Measurements from ENCODE around the gene ABCB8.
A peak's percentile ranks its signal among the peaks of the same experiment; 100 is the strongest.

ABCB8 gene

DNA sequence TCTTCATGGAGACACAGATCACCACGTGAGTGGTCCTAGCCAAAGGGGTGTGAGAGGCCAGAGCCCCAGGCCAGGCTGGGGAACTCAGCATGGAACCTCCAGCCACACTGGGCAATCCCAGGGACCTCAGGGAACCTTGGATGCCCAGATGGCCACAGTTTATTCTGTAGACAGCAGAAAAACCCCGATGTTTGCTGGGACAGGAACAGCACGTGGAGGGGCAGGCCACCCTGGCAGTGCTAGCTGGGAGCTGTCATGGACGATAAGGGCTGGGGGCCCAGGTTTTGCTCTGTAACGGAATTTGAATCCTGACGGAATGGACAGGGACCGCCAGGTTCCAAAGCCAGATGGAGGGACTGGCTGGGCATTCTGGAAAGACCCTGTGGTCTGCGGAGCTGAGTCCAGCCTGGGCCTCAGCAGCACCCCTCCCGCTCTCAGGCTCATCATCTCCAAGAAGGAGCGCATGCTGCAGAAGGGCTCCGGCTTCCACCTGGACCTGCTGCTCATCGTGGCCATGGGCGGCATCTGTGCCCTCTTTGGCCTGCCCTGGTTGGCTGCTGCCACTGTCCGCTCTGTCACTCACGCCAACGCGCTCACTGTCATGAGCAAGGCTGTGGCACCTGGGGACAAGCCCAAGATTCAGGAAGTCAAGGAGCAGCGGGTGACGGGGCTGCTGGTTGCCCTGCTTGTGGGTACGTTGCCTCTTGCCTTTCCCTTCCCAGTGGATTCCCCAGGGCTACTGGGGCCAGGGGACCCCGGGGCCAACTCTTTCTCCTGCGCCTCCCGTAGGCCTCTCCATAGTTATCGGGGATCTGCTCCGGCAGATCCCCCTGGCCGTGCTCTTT, 46.8 kb downstream of the ABCB8 start:
- no peak for DNase-seq (ENCODE audit: low read depth)

GRCh38 chr7:151075662-151075971, 47.4 kb downstream of the ABCB8 start:
- DNase-seq (ENCODE audit: low read depth), result no peak

DNA sequence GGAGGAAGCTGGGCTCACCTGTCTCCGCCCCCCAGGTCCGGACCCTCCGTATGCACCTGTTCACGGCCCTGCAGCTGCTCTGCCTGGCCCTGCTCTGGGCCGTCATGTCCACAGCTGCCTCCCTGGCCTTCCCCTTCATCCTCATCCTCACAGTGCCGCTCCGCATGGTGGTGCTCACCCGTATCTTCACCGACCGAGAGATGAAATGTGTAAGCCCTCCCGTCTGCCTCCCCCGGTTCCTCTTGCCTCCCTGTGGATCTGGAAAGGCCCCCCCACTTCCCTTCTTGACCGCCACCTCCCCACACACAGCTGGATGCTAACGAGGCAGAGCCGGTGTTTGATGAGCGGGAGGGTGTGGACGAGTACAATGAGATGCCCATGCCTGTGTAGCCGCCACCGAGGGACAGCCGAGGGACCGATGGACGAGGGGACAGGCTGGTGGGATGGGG, 47.8 kb downstream of the ABCB8 start:
- no peak for DNase-seq (ENCODE audit: low read depth)

DNA sequence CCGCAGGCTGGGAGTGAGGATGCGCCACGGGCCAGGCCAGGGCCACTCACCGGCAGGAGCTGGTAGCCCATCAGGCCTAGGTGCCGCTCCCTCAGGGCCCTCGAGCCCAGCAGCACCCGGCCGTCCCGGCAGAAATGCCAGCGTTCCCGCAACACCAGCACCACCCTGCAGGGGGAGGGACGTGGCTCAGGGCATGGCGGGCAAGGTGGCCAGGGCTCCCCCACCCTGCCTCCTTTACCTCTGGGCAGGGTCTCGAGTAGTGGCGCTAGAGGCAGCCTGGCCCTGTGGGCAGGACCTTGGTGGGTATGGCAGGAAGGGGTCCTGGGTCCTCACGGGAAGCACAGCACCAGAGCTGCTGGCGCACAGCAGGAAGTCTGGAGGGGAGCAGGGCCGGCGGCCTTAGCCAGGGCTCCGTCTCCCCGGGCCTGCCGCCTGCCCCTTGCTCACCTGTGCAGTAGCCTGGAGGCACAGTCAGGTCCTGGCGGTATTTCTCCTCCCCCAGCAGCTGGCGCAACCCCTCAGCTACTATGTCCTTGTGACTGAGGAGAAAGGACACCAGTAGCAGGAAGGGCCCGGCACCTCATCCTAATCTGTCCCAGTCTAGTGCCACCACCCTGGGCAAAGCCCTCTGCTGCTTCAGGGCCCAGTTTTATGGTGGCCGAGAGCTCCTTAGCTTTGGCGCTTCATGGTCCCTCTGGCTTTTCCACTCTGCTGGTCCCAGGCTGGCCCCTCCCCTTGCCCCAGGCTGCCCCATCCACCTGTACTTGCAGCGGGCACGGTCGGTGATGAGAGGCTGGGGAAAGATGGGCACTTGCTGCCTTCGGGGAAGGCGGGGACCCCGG, 48.8 kb downstream of the ABCB8 start:
- no peak for DNase-seq (ENCODE audit: low read depth)

DNA sequence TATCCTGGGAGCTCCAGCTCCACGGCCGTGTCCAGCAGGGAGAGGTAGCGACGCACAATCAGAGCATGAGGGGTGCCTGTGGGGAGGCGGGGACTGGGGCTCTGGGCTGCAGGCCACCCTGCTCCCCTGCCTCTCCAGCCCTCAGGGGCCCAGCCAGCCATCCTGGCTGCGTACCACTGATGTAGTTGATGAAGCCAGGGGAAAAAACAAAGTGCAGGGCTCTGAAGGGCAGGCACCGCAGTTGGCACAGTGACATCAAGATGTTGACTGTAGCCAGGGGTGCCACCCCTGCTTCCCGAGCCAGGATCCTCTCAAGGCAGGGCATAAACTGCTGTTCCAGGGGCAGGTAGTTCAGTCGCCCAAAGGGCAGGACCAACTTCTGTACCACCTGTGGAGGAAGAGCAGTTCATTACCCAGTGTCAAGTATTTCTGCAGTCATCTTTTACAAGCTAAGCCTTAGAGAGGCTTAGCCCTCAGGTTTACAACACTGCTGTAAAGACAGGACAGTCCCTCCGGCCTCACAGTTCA, 49.5 kb downstream of the ABCB8 start:
- DNase-seq (ENCODE audit: low read depth), result no peak

DNA sequence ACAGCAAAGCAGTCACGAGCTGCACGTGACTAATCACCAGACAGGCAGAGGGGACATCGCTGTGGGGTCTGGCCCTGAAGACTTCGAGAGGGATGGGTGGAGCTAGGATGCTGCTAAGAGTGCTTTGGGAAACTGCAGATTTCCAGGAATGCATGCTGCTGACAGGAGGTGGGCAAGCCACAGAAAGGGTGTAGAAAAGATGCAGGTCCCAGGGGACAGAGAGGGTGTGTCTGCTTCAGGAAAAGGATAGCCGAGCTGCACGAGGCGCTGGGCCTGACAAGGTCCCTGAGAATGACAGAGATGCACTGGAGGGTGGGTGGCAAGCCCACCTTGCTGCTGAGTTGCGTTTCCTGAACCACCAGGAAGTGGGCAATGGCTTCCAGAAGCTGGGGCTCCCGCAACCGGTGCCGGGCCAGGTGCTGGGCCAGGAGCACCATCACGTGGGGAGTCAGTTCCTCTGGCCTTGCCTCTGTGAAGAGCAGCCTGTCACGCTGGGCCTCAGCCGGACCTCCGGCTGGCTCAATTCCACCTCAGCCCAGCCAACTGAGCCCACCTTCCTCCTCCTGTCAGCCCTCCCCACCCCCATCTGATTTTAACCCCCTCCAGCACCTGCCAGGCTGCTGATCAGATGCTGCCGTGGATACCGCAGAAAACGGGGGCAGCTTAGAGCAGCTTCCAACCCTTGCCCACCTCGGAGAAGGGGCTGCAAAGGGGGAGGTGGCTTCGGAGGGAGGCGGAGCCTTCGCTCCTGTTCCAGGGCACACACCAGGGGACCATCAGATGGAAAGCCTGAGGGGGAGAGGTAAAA, 50.2 kb downstream of the ABCB8 start:
- DNase-seq (ENCODE audit: low read depth), result no peak

DNA sequence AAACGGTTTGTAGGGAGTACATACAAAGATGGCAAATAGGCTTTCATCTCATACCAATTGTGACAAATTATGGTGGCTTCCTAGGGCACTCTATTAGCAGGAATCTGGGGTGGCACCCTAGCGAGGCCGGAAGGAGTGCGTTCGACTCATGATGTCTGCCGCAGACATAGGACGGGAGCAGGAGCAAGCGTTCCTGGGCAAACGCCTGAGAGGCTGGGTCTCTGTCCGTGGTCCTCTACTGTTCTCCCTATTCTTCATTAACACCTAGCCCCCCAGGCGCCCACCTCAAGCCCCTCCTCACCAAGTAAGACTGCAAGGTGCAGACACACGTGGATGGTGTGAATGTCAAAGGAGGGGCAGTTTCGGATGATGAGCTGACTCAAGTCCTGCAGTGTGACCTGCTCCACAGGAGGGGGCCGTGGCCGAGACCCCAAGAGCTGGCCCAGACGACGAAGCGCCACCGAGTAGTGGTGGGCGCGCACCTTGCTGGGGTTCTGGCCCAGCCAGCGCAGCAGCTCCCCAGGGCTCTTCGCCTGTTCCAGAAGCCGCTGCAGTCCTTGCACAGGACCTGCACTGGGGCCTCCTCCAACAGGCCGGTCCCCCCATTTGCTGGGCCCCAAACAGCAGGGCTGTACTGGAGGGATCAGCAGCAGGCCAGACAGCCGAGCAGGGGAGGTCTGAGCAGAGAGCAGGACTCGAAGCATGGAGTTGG, 51.1 kb downstream of the ABCB8 start:
- DNase-seq (ENCODE audit: low read depth), result no peak

GRCh38 chr7:151080067-151080521, 51.8 kb downstream of the ABCB8 start:
- no peak for DNase-seq (ENCODE audit: low read depth)

- peak; percentile 83 for DNase-seq (ENCODE audit: low read depth)
Measured at GRCh38 chr7:151080522-151081169, 52.4 kb downstream of the ABCB8 start, which contains the start of gene FASTK. Gene FASTK, minus strand, starts transcription at chr7:151080809. Its CDS starts 43 bp downstream, at chr7:151080766.

GRCh38 chr7:151081170-151082101, 53.2 kb downstream of the ABCB8 start:
- no peak for DNase-seq (ENCODE audit: low read depth)

DNA sequence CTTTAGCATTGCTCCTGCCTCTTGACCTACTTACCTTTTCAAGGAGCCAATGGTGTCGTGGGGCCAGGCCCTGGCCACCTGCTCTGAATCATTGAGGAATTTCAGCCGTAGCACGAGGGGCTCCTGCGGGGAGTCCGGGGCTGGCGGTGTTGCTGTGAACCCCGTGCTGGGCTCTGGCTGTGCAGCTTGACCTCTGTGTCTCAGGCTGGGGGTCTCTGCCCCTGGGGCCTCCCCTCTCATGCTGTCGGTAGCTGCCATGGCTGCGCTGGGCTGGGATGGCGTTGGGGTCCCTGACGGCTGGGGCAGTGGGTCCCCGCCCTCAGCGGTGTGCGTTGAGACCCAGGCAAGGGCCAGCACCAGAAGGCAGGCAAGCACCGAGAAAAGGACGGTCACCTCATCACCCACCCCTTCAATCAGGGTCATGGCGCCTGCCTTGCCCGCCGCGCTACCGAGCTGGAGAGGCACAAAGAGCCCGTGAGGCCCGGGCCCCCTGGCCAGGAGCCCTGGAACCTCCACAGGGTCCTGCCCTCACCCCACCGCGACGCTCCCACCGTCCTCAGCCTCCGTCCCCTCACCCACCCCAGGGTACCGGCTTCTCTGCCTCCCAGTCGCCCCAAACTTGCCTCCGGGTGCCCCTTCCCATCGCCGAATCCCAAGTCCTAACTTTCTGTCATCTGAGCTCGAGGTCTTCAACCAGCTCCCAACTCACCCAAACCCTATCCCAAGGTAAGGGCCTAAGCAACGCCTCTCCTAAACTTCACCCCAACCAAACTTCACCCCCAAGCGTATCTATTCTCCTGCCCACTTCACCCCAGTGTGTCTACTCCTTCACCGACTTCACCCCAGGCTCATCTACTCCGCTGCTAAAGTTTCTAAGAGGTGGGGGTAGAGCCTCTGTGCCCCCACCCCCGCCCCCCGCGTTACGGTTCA, 54.2 kb downstream of the ABCB8 start:
- DNase-seq (ENCODE audit: low read depth), result no peak

DNA sequence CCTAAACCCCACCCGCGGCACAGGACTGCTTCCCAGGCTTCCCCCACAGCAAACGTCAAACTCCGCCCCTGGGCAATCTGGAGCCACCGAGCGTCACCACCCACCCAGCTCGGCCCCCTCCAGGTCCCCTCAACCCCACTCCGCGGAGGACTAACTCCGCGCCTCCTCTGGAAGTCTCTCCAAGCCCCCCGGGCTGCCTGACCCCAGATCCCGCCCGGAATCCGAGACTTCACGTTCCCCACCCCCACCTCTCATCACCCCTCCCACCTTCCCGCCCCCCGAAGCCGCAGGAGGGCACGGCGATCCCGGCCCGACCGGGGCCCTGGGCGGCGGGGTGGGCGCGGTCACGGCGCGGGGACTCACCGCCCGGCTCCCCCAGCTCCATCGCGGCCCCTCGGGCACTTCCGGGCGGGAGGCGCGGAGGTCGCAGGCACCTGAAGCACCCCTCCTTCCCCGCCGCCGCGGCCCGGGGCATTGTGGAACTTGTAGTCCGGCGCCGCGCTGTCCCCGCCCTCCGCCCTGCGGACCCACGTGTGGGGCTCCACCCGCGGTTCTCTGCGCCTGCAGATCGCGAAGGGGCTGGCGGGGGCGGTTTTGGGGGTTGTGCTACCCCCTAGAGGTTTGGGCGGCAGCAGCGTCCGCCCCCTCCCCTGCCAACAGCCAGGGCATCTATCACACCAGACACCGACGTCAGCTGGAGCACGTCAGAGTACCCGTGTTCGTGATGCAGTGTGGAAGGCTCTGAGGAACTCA, 55.0 kb downstream of the ABCB8 start, which contains the start of gene TMUB1:
Gene TMUB1 (minus strand): TSS at position 423 of the 753 bp plus-strand sequence. CDS start 930 bp downstream, outside the sequence.
- peak; percentile 70 for DNase-seq (ENCODE audit: low read depth)

DNA sequence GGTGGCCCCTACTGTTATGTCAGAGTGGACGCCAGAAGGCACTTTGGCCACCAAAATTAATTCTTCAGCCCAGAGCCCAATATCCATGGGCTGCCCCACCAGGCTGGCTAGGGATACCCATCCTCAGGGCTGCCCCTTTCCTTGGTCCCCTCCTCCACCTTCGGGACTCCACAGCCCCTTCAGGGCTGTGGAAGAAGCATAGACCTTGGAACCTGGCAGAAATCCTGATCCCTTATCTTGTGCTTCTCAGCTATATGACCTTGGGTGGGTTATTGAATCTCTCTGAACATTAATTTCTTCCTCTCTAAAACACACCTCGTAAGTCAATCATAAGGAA, 55.5 kb downstream of the ABCB8 start:
- DNase-seq (ENCODE audit: low read depth), result no peak

DNA sequence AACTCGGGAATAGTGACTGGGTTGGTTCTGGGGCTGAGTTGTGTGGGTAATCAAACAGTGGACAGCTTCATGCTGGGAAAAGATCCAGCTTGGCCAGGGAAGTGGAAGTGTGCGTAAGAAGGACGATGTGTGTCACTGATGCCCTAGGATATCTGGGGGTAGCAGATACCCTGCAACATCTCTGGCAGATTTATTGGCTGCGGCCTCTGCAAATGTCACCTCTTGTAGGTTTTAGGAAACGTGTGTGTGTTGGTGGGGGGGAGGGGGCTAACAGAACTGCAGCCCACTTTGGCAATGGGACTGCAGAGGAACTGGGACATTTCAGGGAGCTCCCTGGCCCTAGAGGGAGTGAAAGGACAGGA, 57.1 kb downstream of the ABCB8 start:
- no peak for DNase-seq (ENCODE audit: low read depth)

- no peak for DNase-seq (ENCODE audit: low read depth)
Measured at GRCh38 chr7:151085691-151086620, 57.7 kb downstream of the ABCB8 start, which contains the start of gene AGAP3. Gene AGAP3, plus strand, starts transcription at chr7:151086475. Its CDS starts 267 bp downstream, at chr7:151086742.

GRCh38 chr7:151086802-151087244, 58.6 kb downstream of the ABCB8 start:
- no peak for DNase-seq (ENCODE audit: low read depth)
